Adipocyte (in vitro differentiated cells): ENCODE measurements around the gene OR51V1.
"Not testable (repeated sequence)": the region's sequence is repeated elsewhere in the genome, so short reads cannot be mapped to it uniquely, and the experiment has no call there.

Source experiments
- DNase-seq: peaks from one replicate; pipeline ENCODE4 v3.0.0-alpha.2; 2015; ENCODE audit warnings: low read depth
- H3K27me3 ChIP-seq: replicated peaks from 2 replicates; pipeline ENCODE4 v1.7.0; 2013; ENCODE audit warnings: mild to moderate bottlenecking, low read length, moderate library complexity; ENCODE audit not compliant: control insufficient read depth, insufficient read depth
- H3K36me3 ChIP-seq: 2 replicates; pipeline ENCODE4 v1.7.0; 2013; ENCODE audit warnings: low read length, mild to moderate bottlenecking, moderate library complexity; ENCODE audit not compliant: control insufficient read depth, insufficient read depth, severe bottlenecking
- H3K4me1 ChIP-seq: 2 replicates; pipeline ENCODE4 v1.7.0; 2013; ENCODE audit warnings: mild to moderate bottlenecking, low read length, moderate library complexity; ENCODE audit not compliant: control insufficient read depth, insufficient read depth
- H3K4me3 ChIP-seq: 2 replicates; pipeline ENCODE4 v1.7.0; 2013; ENCODE audit warnings: mild to moderate bottlenecking, low read length, moderate library complexity
- H3K9ac ChIP-seq: 2 replicates; pipeline ENCODE4 v1.7.0; 2013; ENCODE audit warnings: mild to moderate bottlenecking, low read length, moderate library complexity
- H3K9me3 ChIP-seq: 2 replicates; pipeline ENCODE4 v1.7.0; 2013; ENCODE audit warnings: mild to moderate bottlenecking, low read length, moderate library complexity; ENCODE audit not compliant: control insufficient read depth

Gene OR51V1

DNA sequence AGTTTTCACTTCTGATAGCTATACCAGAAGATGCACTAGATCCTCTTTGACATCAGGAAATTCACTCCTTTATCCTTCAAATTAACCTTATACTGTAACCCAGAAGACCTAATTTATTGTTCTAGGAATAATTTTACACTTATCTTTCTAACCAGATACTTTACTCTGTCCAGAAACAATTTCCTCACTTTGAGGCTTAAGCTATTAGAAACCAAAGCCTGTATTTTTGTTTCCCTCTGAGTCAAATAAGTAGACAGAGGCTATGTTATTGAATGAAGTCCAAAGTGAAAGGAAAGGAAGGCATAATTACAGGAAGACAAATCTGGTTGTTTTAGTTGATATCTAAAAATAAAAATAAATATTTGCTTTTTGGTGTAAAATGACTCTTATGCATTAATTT lies 2.2 kb downstream of the OR51V1 start:
- H3K27me3 ChIP-seq, result no peaks in the 10 kb centered on the region
- no peak overlapping the region for H3K4me3 ChIP-seq
- no peak overlapping the region for H3K9ac ChIP-seq
- H3K4me1 ChIP-seq, result no peaks in the 10 kb centered on the region
- no peaks in the 10 kb centered on the region for H3K9me3 ChIP-seq
- no peaks in the 10 kb centered on the region for H3K36me3 ChIP-seq
- no peak for DNase-seq

DNA sequence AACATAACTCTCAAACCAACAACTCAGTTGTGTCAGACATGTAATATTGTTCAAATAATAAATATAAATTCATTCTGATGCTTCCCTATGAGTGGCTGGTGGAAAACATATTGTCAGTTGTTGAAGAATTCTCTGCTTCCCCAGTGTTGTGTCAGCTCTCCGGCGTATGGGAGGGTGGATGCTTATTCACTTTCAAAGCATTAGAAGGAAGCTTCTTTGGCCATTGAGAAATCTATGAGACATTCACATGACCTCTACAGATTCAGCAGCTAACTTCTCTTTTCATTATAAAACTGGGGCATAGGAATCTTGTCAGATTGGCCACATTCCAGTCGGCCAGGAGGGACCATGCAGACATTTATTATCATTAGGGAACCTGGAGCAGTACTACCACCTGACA lies 2.9 kb downstream of the OR51V1 start:
- Histone ChIP-seq H3K27me3 (no peaks in the 10 kb centered on the region), H3K9me3 (no peaks in the 10 kb centered on the region), H3K9ac (no peak overlapping the region), H3K4me3 (no peak overlapping the region), H3K4me1 (no peaks in the 10 kb centered on the region), H3K36me3 (no peaks in the 10 kb centered on the region)
- DNase-seq, result peak; percentile 60

DNA sequence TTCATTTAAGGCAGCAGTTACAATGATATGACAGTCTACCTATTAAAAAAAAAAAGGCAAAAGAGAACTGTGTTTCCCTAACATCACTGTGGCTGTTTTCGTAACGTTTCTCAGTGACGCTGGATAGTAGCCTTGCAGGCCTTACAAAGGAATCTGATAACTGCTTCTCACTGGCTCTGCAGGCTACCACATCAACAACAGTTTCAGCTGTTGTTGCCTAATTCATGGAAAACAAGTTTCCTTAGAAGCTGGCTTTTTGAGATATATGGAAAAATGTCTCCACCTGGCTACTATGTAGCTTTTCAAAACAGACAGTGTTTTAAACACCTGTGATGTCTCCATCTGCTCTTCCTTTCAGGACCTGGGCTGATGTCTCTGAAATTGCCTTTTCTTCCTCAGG lies 3.8 kb downstream of the OR51V1 start:
- H3K27me3 ChIP-seq, result no peaks in the 10 kb centered on the region
- peak; percentile 37 for DNase-seq
- H3K9ac ChIP-seq, result no peak overlapping the region

DNA sequence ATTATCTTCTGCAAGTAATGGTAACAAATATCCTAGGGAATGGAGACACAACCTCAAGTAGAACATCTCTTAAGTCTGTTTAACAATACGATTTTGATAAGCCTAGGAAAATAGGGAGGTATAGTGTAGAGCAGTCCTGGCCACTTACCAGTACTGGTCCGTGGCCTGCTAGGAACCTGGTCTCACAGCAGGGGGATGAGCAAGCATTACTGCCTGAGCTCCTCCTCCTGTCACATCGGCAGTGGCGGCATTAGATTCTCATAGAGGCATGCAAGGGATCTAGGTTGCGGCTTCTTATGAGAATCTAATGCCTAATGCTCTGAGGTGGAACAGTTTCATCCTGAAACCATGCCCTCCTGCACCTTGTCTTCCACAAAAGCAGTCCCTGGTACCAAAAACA lies 4.4 kb downstream of the OR51V1 start:
- no peak for DNase-seq

More for the DNA sequence above, 3.8 kb downstream of the OR51V1 start:
- Histone ChIP-seq H3K4me1 (no peaks in the 10 kb centered on the region), H3K36me3 (no peaks in the 10 kb centered on the region), H3K9me3 (no peaks in the 10 kb centered on the region), H3K4me3 (no peak overlapping the region)

DNA sequence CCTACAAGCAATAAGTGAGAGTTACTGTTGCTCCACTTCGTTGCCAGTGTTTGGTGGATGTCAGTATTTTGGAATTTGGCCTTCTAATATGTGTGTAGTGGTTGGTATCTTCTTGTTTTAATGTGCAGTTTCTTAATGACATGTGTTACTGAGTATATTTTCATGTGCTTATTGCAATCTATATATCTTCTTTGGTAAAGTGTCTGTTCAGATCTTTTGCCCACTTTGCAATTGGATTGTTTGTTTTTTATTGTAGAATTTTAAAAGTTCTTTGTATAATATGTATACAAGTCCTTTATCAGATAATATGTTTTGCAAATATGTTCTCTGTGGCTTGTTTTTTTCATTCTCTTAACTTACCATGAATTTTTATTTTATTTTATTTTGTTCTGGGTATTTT lies 7.7 kb downstream of the OR51V1 start:
- Histone ChIP-seq H3K4me3 (no peak overlapping the region), H3K36me3 (no peaks in the 10 kb centered on the region), H3K27me3 (no peaks in the 10 kb centered on the region), H3K9me3 (no peaks in the 10 kb centered on the region), H3K9ac (no peak overlapping the region), H3K4me1 (no peaks in the 10 kb centered on the region)
- DNase-seq, result no peak

More for the DNA sequence above, 4.4 kb downstream of the OR51V1 start:
- Histone ChIP-seq H3K9ac (no peak overlapping the region), H3K4me1 (no peaks in the 10 kb centered on the region), H3K36me3 (no peaks in the 10 kb centered on the region), H3K4me3 (no peak overlapping the region), H3K9me3 (no peaks in the 10 kb centered on the region), H3K27me3 (no peaks in the 10 kb centered on the region)

DNA sequence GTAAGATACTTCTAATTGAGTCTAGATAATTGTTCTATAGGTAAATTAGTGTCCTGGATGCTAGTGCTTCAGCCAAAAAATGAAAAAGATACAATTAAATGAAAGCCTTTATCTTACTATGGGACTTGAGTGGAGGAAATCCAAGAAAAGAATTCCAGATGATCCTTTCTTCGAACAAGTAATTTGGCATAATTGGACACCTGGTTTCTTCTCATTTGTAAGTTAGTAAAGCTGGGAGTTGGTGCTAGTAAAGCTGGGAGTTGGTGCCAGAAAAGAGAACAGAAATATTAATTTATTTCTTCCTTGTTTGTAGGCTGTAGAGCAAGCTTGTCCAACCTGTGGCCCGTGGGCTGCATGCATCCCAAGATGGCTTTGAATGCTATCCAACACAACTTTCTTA lies 12.3 kb downstream of the OR51V1 start:
- no peaks in the 10 kb centered on the region for H3K36me3 ChIP-seq
- no peaks in the 10 kb centered on the region for H3K9me3 ChIP-seq
- no peak for DNase-seq
- H3K4me1 ChIP-seq, result no peaks in the 10 kb centered on the region
- H3K9ac ChIP-seq, result no peak overlapping the region
- H3K4me3 ChIP-seq, result no peak overlapping the region
- H3K27me3 ChIP-seq, result no peaks in the 10 kb centered on the region

DNA sequence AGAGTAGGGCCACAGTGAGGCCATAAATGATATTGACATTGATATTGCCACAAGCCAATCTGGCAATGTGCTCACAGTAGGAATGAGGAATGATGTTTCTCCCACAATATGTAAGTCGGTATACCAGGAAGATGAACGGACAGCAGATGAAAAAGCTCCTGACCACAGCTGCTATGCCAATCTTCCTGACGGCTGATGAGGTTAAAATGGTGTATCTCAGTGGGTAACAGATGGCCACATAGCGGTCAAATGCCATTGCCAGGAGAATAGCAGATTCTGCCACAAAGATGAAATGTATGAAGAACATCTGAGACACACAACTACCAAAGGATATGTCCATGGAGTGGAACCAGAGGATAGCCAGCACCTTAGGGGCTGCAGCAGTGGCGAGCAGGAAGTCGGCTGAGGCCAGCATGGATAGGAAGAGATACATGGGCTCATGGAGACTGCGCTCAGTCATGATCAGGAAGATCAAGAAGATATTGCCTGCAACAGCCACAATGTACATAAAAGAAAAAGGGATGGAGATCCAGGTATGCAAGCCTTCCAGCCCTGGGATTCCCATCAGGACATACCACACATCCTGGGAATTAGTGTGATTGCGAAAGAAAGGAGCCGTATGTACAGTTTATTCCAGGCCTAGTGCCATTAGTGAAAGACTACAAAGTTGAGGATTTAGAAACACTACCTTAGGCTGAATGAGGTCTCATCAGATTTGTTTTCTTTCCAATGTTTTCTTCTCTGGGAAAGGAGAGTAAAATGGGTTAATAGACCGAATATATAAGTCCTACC lies 22.2 kb downstream of the OR51V1 start:
- Histone ChIP-seq H3K4me3 (no peak overlapping the region), H3K9ac (no peak overlapping the region), H3K36me3 (no peaks in the 10 kb centered on the region), H3K4me1 (no peaks in the 10 kb centered on the region), H3K27me3 (no peaks in the 10 kb centered on the region), H3K9me3 (no peaks in the 10 kb centered on the region)
- no peak for DNase-seq

DNA sequence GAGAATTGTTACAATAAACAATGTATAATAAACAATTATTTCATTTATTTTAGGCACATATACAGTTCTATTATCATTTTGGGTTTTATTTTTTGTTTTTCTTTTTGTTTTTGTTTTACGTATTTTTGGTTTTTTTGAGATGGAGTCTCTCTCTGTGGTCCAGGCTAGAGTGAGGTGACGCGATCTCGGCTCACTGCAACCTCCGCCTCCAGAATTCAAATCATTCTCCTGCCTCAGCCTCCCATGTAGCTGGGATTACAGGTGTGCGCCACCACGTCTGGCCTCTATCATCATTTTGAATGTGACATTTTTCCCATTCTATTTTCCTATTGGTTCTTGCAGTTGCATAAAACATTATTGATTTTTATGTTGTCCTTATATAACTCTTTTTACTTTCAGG lies 25.5 kb downstream of the OR51V1 start:
- H3K9me3 ChIP-seq, result no peaks in the 10 kb centered on the region
- DNase-seq, result no peak
- no peak overlapping the region for H3K4me3 ChIP-seq
- H3K27me3 ChIP-seq, result no peaks in the 10 kb centered on the region
- no peaks in the 10 kb centered on the region for H3K4me1 ChIP-seq
- H3K9ac ChIP-seq, result no peak overlapping the region
- H3K36me3 ChIP-seq, result no peaks in the 10 kb centered on the region

DNA sequence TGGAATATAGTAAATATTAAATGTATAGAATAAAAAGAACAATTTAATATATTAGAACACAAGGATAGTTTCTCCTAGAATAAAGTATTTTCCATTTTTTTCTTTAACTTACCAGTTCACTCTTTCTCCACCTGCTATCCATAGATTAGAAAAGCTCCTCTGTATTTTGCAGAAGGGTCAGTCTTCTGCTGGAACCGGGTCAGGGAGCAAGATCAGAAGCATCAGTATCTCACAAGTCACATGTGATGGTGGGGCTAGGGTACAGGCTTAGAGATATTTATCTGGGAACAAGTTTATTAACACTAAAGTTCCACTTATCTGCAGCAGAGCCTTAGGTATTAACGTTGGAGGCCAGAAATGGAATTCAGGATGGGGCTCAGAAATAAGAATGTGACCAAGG lies 28.6 kb downstream of the OR51V1 start:
- H3K36me3 ChIP-seq, result no peaks in the 10 kb centered on the region
- H3K27me3 ChIP-seq, result no peaks in the 10 kb centered on the region
- no peaks in the 10 kb centered on the region for H3K4me1 ChIP-seq
- no peak for DNase-seq
- H3K4me3 ChIP-seq, result no peak overlapping the region
- no peaks in the 10 kb centered on the region for H3K9me3 ChIP-seq
- H3K9ac ChIP-seq, result no peak overlapping the region

DNA sequence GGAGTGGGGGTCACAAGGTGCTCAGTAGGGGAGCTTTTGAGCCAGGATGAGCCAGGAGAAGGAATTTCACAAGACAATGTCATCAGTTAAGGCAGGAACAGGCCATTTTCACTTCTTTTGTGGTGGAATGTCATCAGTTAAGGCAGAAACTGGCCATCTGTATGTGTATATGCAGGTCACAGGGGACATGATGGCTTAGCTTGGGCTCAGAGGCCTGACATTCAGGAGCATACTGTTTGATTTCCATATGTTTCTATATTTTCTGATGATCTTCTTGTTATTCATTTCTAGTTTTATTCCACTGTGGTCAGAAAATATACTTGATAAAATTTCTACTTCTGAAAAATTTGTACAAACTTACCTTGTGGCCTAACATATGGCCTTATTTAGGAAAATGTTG lies 34.6 kb downstream of the OR51V1 start:
- not testable (repeated sequence) for H3K27me3 ChIP-seq, H3K9ac ChIP-seq, DNase-seq, H3K4me1 ChIP-seq, H3K9me3 ChIP-seq, H3K36me3 ChIP-seq, H3K4me3 ChIP-seq

DNA sequence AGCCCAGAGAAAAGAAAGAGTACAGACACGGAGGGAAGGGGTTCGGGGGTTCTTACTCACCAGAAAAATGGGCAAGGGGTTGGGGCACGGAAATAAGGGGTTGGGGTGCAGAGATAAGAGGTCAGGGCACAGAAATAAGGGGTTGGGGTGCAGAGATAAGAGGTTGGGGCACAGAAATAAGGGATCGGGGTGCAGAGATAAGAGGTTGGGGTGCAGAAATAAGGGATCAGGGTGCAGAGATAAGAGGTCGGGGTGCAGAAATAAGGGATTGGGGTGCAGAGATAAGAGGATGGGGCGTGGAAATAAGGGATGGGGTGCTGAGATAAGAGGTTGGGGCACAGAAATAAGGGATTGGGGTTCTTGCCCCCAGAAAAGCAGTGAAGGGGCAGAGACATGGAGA lies 35.7 kb downstream of the OR51V1 start:
- not testable (repeated sequence) for H3K36me3 ChIP-seq, H3K9ac ChIP-seq, H3K9me3 ChIP-seq, H3K4me1 ChIP-seq, DNase-seq, H3K27me3 ChIP-seq, H3K4me3 ChIP-seq

DNA sequence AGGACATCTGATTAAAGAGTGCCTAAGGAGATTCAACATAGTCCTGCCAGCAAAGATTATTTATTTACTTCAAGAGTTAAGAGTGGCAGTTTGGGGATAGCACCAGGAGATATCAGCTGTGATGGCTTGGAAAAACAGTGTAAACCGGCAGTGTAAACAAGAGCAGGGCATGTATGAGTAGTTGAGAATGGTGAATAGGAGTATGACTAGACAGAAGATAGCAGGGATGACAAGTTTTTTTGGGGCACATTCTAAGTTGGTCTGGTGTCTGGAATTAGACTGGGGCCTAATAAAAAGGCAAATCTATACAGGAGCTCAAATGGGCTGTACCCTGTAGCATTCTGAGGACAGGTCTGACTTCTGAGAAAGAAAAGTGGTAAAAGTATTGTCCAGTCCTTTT lies 39.4 kb downstream of the OR51V1 start:
- H3K4me1 ChIP-seq, H3K9ac ChIP-seq, DNase-seq, H3K27me3 ChIP-seq, H3K9me3 ChIP-seq, H3K4me3 ChIP-seq, H3K36me3 ChIP-seq: not testable (repeated sequence)
